WTC11 (cell line): ENCODE data around the gene RAB8B.

Source experiments
- NR3C1 ChIP-seq: sonication (generic); formaldehyde crosslinking; conservative IDR thresholded peaks from 2 replicates; pipeline ENCODE4 v1.8.1; 2023; ENCODE audit warnings: low read depth, mild to moderate bottlenecking, missing genetic modification reagents
- TF ChIP-seq, protein P1 (sequence below): fragments of 200-600 bp; IDR thresholded peaks from 2 replicates; pipeline ENCODE4 v1.8.0; 2022; ENCODE audit warnings: antibody characterized with exemption
- TF ChIP-seq, protein P2 (sequence below): fragments of 250-450 bp; sonication (Bioruptor Pico); IDR thresholded peaks from 2 replicates; pipeline ENCODE4 v1.9.0; 2021; ENCODE audit warnings: mild to moderate bottlenecking, borderline replicate concordance
- TF ChIP-seq, protein P3 (sequence below): sonication (generic); formaldehyde crosslinking; conservative IDR thresholded peaks from 2 replicates; pipeline ENCODE4 v1.8.1; 2023; ENCODE audit warnings: mild to moderate bottlenecking, low read depth, missing genetic modification reagents, moderate library complexity

DNA sequence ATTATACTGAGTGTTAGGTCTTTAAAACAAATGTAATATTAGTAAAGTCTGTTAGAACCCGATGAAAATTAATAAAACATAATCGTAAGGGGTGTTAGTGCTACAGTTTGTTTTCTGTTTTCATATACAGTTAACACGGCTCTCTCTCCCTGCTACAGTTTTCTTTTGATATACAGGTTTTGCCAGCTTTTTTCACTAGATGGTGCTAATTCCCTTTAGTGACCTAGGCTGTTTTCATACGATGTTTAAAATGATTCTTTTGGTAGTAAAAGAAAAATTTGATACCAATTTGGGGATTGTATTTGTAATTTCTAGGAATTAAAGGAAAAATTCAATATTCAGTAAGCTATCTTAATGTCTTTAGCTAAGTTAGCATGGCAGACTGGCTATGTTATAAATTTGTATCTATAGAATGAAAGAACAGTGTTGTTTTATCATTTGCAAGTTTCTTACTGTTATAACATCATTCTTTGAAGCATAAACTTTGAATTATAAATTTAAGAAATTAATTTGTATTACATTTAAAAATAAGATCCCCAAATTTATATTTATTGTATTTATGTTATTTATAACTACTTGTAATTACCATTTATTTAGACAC lies 99.5 kb downstream of the RAB8B start:
- TF ChIP-seq, protein P1, sequence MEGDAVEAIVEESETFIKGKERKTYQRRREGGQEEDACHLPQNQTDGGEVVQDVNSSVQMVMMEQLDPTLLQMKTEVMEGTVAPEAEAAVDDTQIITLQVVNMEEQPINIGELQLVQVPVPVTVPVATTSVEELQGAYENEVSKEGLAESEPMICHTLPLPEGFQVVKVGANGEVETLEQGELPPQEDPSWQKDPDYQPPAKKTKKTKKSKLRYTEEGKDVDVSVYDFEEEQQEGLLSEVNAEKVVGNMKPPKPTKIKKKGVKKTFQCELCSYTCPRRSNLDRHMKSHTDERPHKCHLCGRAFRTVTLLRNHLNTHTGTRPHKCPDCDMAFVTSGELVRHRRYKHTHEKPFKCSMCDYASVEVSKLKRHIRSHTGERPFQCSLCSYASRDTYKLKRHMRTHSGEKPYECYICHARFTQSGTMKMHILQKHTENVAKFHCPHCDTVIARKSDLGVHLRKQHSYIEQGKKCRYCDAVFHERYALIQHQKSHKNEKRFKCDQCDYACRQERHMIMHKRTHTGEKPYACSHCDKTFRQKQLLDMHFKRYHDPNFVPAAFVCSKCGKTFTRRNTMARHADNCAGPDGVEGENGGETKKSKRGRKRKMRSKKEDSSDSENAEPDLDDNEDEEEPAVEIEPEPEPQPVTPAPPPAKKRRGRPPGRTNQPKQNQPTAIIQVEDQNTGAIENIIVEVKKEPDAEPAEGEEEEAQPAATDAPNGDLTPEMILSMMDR = peak; percentile 40; the same call in 1 of the 2 replicates
- TF ChIP-seq, protein P2, sequence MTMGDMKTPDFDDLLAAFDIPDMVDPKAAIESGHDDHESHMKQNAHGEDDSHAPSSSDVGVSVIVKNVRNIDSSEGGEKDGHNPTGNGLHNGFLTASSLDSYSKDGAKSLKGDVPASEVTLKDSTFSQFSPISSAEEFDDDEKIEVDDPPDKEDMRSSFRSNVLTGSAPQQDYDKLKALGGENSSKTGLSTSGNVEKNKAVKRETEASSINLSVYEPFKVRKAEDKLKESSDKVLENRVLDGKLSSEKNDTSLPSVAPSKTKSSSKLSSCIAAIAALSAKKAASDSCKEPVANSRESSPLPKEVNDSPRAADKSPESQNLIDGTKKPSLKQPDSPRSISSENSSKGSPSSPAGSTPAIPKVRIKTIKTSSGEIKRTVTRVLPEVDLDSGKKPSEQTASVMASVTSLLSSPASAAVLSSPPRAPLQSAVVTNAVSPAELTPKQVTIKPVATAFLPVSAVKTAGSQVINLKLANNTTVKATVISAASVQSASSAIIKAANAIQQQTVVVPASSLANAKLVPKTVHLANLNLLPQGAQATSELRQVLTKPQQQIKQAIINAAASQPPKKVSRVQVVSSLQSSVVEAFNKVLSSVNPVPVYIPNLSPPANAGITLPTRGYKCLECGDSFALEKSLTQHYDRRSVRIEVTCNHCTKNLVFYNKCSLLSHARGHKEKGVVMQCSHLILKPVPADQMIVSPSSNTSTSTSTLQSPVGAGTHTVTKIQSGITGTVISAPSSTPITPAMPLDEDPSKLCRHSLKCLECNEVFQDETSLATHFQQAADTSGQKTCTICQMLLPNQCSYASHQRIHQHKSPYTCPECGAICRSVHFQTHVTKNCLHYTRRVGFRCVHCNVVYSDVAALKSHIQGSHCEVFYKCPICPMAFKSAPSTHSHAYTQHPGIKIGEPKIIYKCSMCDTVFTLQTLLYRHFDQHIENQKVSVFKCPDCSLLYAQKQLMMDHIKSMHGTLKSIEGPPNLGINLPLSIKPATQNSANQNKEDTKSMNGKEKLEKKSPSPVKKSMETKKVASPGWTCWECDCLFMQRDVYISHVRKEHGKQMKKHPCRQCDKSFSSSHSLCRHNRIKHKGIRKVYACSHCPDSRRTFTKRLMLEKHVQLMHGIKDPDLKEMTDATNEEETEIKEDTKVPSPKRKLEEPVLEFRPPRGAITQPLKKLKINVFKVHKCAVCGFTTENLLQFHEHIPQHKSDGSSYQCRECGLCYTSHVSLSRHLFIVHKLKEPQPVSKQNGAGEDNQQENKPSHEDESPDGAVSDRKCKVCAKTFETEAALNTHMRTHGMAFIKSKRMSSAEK = no peak
- TF ChIP-seq, protein P3, sequence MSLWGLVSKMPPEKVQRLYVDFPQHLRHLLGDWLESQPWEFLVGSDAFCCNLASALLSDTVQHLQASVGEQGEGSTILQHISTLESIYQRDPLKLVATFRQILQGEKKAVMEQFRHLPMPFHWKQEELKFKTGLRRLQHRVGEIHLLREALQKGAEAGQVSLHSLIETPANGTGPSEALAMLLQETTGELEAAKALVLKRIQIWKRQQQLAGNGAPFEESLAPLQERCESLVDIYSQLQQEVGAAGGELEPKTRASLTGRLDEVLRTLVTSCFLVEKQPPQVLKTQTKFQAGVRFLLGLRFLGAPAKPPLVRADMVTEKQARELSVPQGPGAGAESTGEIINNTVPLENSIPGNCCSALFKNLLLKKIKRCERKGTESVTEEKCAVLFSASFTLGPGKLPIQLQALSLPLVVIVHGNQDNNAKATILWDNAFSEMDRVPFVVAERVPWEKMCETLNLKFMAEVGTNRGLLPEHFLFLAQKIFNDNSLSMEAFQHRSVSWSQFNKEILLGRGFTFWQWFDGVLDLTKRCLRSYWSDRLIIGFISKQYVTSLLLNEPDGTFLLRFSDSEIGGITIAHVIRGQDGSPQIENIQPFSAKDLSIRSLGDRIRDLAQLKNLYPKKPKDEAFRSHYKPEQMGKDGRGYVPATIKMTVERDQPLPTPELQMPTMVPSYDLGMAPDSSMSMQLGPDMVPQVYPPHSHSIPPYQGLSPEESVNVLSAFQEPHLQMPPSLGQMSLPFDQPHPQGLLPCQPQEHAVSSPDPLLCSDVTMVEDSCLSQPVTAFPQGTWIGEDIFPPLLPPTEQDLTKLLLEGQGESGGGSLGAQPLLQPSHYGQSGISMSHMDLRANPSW = no peak
- no peak for TF ChIP-seq NR3C1 (CRISPR knock-in tag)
